SH-SY5Y (cell line): Measurements from ENCODE around the gene CCDC88B.

Experiments
- GATA2 ChIP-seq: IDR thresholded peaks from 2 replicates; pipeline ENCODE4 v1.6.1; 2011; ENCODE audit warnings: mild to moderate bottlenecking, low read depth, low read length
- GATA3 ChIP-seq: IDR thresholded peaks from 2 replicates; pipeline ENCODE4 v1.6.1; 2011; ENCODE audit warnings: low read depth, mild to moderate bottlenecking, low read length, moderate library complexity

DNA sequence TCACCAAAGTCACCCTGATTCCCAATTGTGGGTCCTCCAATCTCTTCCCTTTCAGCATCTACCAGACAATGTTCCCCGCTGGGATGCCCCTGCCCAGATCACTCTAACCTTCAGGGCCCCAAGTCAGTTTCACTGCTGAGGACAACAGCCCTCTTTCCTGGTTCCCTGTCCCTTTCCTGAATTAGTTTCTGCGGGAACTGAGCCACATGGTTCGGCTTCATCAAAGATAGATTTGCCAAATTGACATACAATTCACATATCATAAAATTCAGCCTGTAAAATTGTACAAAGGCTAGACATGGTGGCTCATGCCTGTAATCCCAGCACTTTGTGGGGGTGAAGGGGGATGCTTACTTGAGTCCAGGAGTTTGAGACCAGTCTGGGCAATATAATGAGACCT, 12.0 kb upstream of the CCDC88B start:
- TF ChIP-seq GATA2 (no peak), GATA3 (no peak)
